GM18870 (cell line): Measurements from ENCODE around the gene SFR1.
A peak's percentile ranks its signal among the peaks of the same experiment; 100 is the strongest.

Source experiments
- ATAC-seq: cut with Tn5 transposase; IDR thresholded peaks from one replicate; pipeline ENCODE4 v1.9.1; 2021; ENCODE audit warnings: moderate library complexity; ENCODE audit not compliant: unreplicated experiment

Gene SFR1

DNA sequence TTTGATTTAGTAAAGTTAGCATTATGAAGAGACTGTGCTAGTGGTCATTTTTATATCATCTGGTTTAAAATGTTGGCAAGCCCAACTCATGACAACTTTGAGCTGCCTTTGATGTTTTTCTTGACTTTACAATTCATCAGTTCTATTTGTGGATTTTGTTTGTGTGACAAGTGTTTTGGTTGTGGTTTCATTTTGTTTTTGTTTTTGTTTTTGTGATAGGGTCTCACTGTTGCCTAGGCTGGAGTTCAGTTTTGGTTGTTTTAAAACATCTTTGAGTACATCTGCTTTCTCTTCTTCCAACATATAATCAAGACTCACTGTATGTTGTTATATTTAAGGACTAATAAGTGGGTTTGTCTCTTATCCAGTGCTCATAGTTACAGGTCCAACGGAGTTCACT lies 17.6 kb upstream of the SFR1 start:
- ATAC-seq = no peak

DNA sequence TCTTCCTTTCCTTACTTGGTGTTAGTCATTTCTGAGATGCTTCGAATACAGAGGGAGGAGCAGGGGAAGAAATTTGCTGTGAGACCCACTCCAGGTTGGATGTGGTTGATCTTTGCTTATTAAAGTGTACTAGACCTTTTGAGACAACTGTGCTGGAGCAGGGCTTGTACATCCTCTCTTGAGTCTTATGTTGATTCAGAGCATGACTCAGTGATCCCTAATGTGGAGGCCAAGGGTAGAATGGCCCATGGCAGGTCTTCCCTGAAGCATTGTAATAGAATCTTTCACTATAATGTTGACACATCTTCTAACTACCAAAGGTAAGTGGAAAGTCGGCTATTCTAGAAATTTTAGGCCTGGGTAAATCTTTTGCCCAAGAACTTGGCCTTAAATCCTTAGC lies 17.0 kb upstream of the SFR1 start:
- ATAC-seq = no peak

DNA sequence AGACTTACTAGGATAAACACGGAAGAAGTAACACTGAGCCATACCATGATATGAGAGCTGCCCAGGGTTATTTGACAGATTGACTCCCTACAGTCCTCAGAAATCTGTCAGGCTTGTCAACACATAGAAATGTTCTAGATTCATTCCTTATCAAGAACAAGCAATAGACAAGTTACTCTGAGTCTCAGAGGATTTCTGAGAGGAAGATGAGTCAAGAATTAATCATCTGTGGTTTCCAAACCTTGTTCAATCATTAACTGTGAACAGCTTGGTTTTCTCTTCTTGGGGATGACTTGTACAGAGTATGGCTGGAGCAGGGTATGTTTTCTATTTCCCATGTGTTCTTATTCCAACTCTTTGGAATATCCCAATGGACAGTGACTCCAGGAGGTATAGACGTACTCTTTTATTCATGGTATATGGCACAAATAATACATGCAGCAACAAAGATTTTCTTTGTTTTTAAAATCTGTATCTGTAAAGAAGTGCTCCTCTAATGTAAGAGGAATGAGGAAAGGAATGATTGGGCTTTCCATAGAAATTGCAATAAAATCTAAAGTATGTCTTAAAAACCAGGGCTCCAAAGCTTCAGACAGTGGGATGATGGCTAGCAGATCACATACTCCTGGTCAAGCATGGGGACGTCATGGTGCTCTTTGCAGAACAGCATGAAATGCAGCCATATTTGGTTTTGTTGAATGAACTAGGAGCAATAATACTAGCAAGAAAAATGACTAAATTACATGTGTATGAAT lies 11.9 kb upstream of the SFR1 start:
- ATAC-seq = peak; percentile 93

DNA sequence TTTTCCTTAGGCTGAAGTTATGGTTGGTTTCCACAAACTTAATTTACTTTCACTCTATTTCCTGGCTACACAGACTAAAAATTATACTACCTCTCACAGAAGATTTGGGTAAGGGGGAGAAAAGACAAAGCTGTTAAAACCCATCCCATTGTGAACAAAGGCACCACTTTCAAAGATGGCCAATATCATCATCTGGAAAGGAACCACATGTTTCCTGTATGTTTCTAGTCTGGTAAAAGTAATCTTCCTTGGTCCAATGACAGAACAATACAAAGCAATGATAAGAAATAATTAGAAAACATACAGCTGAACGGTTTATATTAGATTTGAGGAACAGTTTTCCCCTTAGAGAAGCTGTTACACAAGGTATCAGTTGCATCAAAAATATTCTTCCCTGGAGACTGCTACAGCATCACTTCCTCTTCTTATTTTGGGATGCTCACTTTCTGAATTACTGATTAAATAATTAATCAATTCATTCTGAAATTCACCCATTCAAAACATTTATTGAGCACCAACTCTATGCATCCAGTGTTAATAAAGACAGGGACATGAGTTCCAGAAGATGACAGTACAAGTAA lies 8.5 kb upstream of the SFR1 start:
- no peak for ATAC-seq

DNA sequence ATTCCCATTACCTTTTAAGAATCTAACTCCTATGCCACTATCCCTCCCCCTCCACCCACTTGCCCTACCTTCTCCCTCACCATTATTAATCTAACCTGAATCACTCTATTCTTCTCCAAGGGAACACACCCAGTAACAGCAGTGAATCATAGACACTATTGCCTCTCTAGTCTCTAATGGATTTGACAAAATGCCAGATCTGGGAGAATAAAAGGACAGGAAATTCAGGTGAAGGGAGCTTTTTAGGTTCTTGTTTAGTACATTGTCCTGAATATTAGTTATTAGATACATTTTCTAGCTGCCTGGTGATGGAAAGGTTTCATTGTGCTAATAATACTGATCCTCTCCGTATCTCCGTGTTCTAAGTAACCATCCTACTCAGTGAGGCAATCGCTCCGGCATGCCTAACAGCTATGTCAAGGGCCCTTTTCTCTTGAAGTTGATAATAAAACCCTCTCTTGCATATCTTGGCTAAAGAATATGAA lies 4.1 kb upstream of the SFR1 start:
- no peak for ATAC-seq

DNA sequence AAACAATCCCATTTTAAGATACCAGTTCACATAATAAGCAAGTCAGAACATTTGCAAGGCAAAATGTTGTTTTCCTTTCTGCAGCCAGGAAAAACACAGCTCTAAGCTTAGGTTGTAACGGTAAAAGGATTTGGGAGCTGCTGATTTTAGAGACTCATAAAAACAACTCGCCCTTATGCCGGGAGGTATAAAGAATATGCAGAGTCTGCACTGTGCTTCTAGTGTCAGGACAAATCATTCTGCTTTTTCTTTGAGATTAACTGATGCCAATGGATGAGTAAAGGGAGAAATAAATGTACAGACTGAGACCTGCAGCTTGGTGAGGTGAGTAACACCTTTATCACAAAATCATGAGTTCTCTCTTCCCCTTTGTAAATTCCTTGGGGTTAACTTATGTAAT lies 2.0 kb upstream of the SFR1 start:
- no peak for ATAC-seq

DNA sequence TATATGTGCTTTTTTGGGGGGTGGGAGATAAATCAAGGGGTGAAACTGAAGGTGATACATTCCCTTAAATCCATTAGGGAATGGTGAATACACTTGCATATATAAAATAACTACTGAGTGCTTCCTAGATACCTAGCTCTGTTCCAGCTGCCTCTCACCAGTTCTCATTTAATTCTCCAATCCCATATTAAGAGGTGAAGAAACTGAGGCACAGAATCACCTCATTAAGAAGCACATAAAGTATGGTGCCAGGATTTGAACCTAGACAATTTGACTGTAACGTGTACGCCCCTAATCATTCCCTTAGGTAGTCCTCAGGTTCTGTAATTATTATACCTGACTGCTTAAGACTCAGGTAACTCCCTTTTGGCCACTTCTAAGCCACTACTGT lies 1.5 kb upstream of the SFR1 start:
- no peak for ATAC-seq

DNA sequence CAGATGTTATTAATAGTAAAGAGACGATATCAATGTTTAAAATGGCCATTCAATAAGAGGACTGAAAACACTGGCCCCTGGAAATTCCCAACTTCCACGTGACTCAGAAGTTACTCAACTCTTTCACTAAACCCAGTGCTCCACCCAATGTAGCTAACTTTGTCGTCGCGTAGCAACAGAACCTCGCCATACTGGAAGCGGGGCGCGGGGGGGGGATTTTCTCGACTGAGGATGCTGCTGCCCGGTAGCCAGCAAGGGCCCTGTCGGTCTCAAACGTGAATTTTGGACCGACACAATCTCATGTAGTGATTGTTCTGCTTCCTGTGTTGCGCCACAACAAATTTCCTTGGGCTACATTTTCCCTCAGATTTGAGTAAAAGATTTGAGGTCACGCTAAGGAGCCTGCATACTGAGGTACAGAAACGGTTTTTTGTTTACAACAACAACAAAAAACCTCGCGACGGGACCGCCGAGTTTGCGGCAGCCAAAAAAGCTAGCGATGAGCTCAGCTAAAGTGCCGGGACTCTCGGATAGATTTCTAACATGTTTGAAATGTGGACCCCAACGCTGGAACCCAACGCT lies 977 bp upstream of the SFR1 start:
- ATAC-seq = peak; percentile 51

DNA sequence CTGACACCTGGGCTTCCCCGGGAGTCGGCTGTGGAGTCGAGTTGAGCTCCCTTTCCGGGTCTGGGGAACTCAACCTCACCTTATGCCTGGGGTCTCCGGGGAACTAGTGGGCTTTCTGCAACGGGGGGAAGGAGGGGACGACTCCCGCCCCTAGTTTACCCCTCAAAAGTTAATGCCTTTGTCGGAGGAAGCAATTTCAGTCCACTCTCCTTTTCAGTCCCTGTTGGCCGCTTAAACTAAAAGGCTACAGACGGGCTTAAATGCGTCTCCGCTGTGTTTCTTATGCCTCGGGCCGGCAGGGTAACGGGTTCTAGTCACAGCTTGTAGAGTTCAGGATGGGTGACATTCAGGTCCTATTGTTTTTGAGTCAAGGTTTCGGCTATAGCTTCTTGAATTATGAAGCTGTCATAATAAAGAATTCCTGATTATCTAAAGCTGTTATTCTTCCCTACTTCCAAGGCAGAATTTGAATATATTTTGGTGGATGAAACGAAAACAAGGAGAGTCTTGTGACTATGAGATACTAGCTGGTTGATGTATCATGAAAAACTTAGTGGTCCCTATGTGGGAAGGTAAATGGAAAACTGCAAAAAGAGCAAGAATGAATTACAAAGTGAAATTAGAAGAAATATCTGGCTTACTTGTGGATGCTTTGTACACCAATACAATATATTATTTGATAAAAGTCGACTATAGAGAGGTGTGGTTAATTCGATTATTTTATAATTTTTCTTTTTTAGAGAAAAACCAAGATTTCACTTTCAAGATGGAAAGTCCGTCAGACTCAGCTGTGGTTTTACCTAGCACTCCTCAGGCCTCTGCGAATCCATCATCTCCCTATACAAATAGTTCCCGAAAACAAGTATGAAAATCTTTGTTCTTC lies 495 bp downstream of the SFR1 start:
- no peak for ATAC-seq

DNA sequence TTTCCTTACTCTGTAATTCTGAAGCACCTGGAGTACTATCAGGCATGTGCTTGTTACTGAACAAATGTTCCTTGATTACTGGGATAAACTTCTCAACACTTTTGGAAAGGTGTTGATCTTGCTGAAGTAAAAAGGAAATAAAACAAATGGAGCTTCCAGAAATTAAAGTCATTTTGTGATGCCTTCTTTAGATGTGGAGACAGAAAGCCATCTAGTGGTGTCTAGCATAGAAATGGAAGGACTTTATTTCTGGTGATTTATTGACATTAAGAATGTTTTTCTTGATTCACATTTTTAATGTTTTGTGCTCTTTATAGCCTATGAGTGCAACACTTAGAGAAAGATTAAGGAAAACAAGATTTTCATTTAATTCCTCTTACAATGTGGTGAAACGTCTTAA lies 1.4 kb downstream of the SFR1 start:
- ATAC-seq = no peak

DNA sequence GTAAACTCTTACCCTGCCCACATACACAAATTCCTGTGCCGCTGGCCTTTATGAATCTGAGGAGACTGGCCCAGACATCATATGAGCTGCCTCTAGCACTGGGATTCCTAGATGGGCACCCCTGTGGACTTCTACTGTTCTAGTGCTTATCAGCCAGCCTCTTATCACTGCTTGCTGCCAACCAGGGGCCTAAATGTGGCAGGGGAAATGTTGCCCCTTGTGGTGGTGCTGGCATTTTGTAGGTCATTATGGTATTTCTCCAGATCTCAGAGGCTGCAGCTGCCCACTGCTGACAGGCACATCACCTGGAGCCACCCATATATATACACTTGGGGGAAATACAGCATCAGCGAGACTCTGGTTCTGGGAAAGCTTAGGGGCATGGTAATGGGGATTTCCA lies 5.4 kb downstream of the SFR1 start:
- ATAC-seq = no peak

DNA sequence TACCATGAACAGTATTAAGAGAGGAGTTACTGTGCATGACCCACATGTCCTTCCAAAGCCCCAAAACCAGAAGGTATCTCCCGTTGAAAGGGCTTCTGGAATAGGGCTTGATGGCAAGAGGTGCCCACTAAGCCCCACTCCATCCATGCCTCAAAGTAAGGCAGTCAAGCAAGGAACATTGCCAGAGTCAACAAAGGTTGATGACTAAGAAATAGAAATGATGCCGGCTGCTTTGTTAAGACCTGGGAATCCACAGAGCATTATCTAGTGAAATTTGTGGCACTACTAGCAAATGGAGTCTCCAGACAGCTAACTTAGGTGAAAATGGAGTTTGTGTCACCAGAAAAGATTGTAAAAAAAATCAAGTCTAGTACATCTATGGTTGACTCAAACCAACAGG lies 6.2 kb downstream of the SFR1 start:
- ATAC-seq = no peak

DNA sequence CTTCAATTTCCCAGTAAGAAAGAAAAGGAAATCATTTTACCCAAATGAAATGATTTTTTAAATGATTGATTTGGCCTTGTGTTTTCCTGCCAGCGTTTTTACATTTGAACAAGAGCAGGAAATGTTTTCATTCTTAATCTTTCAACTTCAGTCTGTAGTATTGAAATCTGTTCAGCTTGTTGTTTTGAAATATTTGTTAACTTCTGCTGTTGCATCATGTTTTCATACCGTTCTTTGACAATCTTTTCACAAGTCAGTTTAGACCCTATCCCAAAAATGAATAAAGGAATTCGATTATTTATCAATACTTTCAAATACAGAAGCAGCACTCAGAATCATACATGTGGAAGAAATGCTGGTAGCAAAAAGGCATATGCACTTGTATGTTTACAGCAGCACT lies 8.1 kb downstream of the SFR1 start:
- ATAC-seq = no peak

DNA sequence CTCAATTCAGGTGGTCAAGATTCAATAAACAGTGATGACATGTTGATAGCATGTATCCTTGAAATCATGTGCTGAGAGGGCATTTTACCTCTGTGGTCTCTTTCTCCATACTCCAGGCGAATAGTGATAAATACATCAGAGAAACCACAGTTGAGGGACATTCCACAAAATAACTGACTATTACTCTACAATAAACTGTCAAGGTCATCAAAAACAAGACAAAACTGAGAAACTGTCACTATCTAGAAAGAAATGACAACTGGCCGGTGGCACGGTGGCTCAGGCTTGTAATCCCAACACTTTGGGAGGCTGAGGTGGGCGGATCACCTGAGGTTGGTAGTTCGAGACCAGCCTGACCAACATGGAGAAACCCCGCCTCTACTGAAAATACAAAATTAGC lies 16.2 kb downstream of the SFR1 start:
- ATAC-seq = no peak

DNA sequence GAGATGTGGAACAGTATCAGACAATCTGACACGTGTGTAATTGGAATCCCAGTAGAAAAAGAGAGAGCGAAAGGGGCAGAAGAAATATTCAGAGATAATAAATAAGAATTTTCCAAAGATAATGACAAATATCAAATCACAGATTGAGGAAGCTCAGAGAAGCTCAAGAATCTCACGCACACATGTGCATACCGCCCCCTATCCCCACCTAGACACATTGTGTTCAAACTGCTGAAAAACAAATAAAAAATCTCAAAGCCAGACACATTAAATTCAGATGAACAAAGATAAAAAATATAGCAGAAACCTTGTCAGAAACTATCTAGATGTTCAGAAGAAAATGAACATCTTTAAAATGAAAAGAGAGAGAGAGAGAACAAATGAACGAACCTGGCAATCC lies 17.2 kb downstream of the SFR1 start:
- no peak for ATAC-seq

DNA sequence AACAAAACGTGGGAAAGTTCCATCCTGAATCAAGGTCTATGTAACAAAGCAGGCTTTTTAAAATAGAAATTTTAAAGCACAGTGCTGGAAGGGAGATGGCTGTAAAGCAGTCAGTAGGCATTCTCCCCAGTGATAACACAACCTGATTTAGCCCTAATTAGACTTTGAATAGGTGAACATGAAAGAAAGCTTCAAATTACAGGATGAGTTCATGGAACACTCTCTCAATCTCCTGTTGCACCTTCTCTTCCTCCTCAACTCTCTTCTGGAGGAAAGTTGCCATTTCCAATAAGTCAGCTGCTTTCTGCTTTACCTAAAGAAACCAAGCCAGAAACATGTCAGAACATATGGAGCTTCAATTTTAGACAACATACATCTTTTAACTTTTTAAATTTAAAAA lies 20.1 kb downstream of the SFR1 start:
- ATAC-seq = no peak

DNA sequence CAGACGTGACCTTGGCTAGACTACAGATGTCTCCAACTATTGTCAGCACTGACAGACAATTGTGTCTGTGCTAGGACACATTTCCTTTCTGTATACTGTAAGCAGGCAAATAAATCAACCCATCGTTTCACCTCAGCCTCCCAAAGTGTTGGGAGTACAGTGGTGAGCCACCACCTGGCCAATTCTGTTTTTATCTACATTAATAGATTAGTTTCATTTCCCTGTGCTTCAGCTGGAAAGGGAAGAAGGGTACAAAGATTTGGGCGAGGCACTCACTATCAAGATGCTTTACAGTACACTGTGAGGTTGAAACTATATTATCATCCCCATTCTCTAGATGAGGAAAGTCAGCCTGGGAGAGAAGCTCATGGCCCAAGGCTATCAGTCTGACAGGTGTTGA lies 21.9 kb downstream of the SFR1 start:
- ATAC-seq = no peak

DNA sequence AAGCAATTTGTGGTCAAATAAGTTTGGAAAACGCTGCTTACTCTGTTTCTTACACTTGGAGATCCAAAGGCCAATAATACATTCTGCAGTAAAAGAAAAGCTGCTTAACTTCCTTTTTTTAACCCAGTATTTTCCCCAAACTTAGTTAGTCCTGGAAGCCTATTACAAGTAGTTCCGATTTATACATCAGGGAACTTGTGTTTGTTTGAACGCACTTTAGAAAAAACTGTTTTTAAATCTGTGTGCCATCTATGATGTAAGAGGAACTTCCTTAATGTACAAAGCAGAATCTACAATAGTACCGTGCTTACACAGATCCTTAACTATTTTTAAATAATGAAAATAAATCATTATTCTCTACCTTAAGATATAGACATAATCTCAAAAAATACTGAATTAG lies 23.0 kb downstream of the SFR1 start:
- ATAC-seq = no peak

DNA sequence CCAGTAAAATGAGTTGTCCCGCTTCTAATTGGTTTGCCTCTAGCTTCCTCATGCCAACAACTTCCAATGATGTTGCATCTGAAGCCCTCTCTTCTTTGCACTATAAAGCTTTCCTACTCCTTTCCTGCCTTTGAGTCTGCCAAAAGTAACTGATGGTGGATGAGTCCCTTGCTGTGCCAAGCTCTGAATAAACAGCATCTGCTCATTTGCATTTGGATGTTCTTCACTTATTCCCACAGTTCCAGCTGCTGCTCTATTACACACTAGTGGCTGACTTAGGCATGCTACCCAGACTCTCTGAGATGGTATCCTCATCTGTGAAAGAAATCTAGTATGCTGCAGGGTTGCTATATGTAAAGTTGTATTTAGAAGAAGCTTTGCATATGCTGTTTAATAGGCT lies 24.9 kb downstream of the SFR1 start:
- no peak for ATAC-seq

DNA sequence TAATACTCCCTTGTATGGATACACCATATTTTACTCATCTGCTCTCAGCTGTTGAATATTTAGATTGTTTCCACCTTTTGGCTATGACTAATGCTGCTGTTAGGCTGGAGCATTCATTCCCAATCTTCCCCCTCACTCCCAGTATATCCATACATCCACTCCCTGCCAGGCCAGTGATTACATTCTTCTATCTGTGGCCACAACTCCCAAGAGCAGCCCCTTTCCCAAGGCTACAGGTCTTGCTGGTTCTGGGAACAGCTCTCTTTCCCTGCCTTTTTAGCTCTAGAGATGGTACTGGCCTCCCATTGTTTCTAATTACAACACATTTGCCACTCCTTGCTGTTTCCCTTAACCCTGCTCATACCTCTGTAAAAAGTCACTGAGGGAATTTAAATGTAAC lies 28.2 kb downstream of the SFR1 start:
- ATAC-seq = no peak

DNA sequence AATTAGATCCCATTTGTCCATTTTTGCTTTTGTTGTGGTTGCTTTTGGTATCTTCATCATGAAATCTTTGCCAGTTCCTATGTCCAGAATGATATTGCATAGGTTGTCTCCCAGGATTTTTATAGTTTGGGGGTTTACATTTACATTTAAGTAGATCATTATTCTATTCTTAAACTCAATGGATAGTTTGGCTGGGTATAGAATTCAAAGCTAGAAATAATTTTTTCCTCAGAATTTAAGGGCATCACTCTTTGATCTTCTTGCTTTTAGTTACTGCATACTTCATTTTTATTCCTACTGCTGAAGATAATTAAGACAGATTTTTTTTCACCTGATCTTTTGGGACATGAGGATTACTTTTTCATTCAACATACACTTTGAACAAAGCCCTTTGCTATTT lies 29.8 kb downstream of the SFR1 start:
- ATAC-seq = no peak

DNA sequence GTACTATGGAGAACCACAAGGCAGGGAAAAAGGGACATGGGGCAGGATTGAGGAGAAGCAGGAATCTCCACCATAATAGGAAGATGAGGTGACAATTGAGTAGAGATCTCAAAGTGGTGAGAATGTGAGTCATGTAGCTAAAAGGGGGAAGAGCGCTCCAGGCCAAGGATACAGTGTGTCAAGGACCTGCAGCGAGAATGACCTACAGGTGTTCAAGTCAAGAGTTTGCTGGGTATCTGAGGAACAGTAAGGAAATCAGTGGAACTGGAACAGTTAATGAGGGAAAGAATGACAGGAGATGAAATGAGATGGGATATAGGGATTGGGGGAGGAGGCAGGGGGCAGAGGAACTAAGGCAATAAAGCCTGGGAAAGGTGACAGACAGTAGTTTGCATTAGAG lies 33.6 kb downstream of the SFR1 start:
- ATAC-seq = no peak
